Spinal cord (tissue), 10 donors: ENCODE results near the gene HLA-DRB1. TPM values are rescaled to one million over a fixed set of nuclear protein-coding genes. Genes with fewer than 3 reads are reported as not detected.
A peak's percentile ranks its signal among the peaks of the same experiment; 100 is the strongest.
"Not testable (repeated sequence)": the region's sequence is repeated elsewhere in the genome, so short reads cannot be mapped to it uniquely, and the experiment has no call there.

Source experiments
- DNase-seq, 6 donors: peaks; one replicate each; pipeline versions ENCODE4 v3.0.0 to v3.0.0-alpha.2; 2013 to 2015; ENCODE audit warnings: low spot score in 6 of 6, low read depth in 4 of 6
- H3K27ac ChIP-seq: one replicate; pipeline ENCODE4 v1.5.1; 2013; ENCODE audit warnings: low read depth, low read length, control low read depth
- H3K27me3 ChIP-seq: one replicate; pipeline ENCODE4 v1.6.1; 2013; ENCODE audit warnings: low read length; ENCODE audit not compliant: control insufficient read depth, insufficient read depth
- H3K36me3 ChIP-seq: one replicate; pipeline ENCODE4 v1.6.1; 2013; ENCODE audit warnings: low read length; ENCODE audit not compliant: control insufficient read depth, insufficient read depth
- H3K4me1 ChIP-seq: one replicate; pipeline ENCODE4 v1.6.1; 2013; ENCODE audit warnings: low read length; ENCODE audit not compliant: control insufficient read depth, insufficient read depth
- H3K4me3 ChIP-seq: one replicate; pipeline ENCODE4 v1.5.1; 2013; ENCODE audit warnings: low read depth, low read length, control low read depth
- H3K9me3 ChIP-seq: one replicate; pipeline ENCODE4 v1.6.1; 2013; ENCODE audit warnings: low read length; ENCODE audit not compliant: control insufficient read depth, insufficient read depth
- WGBS: methylation state at CpG from one replicate; pipeline ENCODE4 v1.1.5; 2013; ENCODE audit warnings: missing lambda C conversion rate; ENCODE audit not compliant: insufficient coverage; 5-methylcytosine and 5-hydroxymethylcytosine counted together
- polyA plus RNA-seq, 2 donors: library from polyadenylated mRNA; unstranded; fragments of 120-200 nt; gene quantifications; one replicate each; pipeline ENCODE4 v1.2.1, GENCODE V29; 2013; ENCODE audit not compliant: insufficient read length in 2 of 2
- total RNA-seq, 2 donors: library from RNA; depleted of rRNA in 1 of 2; stranded (reverse); fragments of 120-200 nt in 1 of 2; fragments of >200 nt in 1 of 2; gene quantifications; one replicate each; pipeline versions ENCODE4 v1.2.3 to v1.2.4, GENCODE V29; 2013 to 2014
- donor health status: healthy.

Gene HLA-DRB1
- total and polyA plus RNA-seq, 4 donors = 3.1 to 61.3 (median 10.2) TPM

GRCh38 chr6:32590713-32591112 lies 1.1 kb upstream of the HLA-DRB1 start:
- not testable (repeated sequence) for H3K27me3 ChIP-seq, H3K4me1 ChIP-seq, H3K27ac ChIP-seq, H3K36me3 ChIP-seq, H3K4me3 ChIP-seq, DNase-seq, H3K9me3 ChIP-seq
- WGBS = no CpG with 5 or more reads among the region's 10 CpGs

DNA sequence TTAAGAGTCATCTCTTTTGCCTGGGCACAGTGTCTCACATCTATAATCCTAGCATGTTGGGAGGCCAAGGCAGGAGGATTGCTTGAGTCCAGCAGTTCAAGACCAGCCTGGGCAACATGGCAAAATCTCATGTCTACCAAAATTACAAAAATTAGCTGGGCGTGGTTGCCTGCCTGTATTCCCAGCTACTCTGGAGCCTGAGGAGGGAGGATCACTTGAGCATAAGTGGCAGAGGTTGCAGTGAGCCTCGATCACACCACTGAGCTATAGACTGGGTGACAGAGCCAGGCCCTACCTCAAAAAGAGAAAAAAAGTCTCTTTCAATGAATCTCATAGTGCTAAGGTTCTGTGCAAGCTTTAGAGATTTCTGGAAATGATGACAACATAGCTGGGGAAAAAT lies 1.5 kb downstream of the HLA-DRB1 start:
- DNase-seq = no peak
- Histone ChIP-seq H3K27ac (no peak overlapping the region), H3K4me1 (no peaks in the 10 kb centered on the region), H3K4me3 (no peak overlapping the region), H3K27me3 (peaks cover 2% of the 10 kb centered on the region), H3K9me3 (no peaks in the 10 kb centered on the region), H3K36me3 (no peaks in the 10 kb centered on the region)
- no CpG with 5 or more reads among the region's 2 CpGs for WGBS

- H3K27ac ChIP-seq = no peak overlapping the region
- DNase-seq = no peak
- 0% methylated on average over 1 of the region's 2 CpGs for WGBS
- no peaks in the 10 kb centered on the region for H3K36me3 ChIP-seq
- H3K9me3 ChIP-seq = no peaks in the 10 kb centered on the region
- peak overlapping the region; percentile 32 for H3K4me3 ChIP-seq
- H3K4me1 ChIP-seq = no peaks in the 10 kb centered on the region
- peaks cover 4% of the 10 kb centered on the region for H3K27me3 ChIP-seq
These were observed 6.1 kb downstream of the HLA-DRB1 start for GRCh38 chr6:32583527-32583898.

GRCh38 chr6:32581315-32582095 lies 8.1 kb downstream of the HLA-DRB1 start:
- DNase-seq = no peak
- Histone ChIP-seq H3K9me3 (no peaks in the 10 kb centered on the region), H3K36me3 (no peaks in the 10 kb centered on the region), H3K27ac (no peak overlapping the region), H3K4me3 (no peak overlapping the region), H3K4me1 (no peaks in the 10 kb centered on the region), H3K27me3 (peaks cover 4% of the 10 kb centered on the region)
- 80% methylated on average over 1 of the region's 8 CpGs for WGBS

DNA sequence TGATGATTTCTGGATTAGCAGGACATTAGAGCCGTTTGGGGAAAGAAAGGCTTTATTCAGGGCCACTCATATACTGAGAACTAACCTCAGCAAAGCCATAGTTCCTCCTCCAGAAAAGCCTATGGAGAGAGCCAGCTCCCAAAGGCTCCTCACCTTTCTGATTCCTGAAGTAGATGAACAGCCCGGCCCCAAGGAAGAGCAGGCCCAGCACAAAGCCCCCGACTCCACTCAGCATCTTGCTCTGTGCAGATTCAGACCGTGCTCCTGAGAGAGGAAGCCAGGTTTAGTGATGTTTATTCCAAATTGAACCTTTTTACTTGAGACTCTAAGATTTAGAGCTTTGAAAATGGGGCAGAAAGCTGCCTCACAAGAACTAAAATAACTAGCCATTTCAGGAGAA lies 9.1 kb downstream of the HLA-DRB1 start:
- Histone ChIP-seq H3K36me3 (no peaks in the 10 kb centered on the region), H3K4me3 (no peak overlapping the region)
- 54% methylated on average over 2 of the region's 4 CpGs for WGBS

GRCh38 chr6:32578962-32579361 lies 10.7 kb downstream of the HLA-DRB1 start:
- no peaks in the 10 kb centered on the region for H3K9me3 ChIP-seq
- DNase-seq = no peak
- H3K4me1 ChIP-seq = no peaks in the 10 kb centered on the region
- H3K36me3 ChIP-seq = no peaks in the 10 kb centered on the region
- 0% methylated on average over 2 of the region's 3 CpGs for WGBS
- H3K4me3 ChIP-seq = no peak overlapping the region
- H3K27me3 ChIP-seq = peaks cover 2% of the 10 kb centered on the region
- no peak overlapping the region for H3K27ac ChIP-seq

More for the DNA sequence above, 9.1 kb downstream of the HLA-DRB1 start:
- H3K9me3 ChIP-seq = no peaks in the 10 kb centered on the region
- H3K27ac ChIP-seq = no peak overlapping the region
- peaks cover 4% of the 10 kb centered on the region for H3K27me3 ChIP-seq
- DNase-seq = no peak
- no peaks in the 10 kb centered on the region for H3K4me1 ChIP-seq

DNA sequence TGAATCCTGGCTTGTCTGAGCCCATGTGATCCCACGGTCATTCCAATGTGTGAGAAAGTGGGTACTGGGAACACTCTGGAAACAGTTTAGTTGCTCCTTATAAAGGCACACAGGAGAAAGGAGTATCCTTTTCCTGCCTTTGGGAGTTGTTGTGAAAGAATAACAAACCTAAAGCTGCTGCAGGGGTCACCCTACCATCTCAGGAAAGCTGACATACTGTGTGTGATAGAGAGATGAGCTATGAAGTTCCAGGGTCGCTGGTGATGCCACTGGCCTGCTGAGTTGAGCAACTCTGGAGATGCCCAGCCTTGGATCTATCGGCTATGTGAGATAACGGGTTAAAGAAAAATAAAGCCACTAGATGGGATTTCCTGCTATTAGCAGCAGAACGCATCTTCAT lies 12.2 kb downstream of the HLA-DRB1 start:
- not testable (repeated sequence) for H3K4me1 ChIP-seq, H3K9me3 ChIP-seq, H3K27me3 ChIP-seq, H3K36me3 ChIP-seq, H3K4me3 ChIP-seq, DNase-seq, H3K27ac ChIP-seq
- WGBS = 40% methylated on average over 1 of the region's 5 CpGs

DNA sequence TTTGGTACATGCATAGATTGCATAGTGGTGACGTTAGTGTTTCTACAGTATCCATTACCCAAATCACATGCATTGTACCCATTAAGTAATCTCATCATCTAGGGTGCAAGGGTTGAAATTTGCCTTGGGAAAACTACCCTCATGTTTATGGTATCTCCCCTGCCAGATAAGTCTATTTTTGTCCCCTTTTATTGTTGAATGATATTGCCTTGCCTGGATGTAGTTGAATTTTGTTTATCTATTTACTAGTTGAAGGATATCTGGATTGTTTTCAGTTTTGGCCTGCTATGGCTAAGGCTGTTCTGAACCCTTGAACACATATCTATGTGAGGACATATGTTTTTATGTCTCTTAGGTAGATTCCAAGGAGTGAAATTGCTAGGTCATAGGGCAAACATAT lies 13.4 kb downstream of the HLA-DRB1 start:
- Histone ChIP-seq H3K36me3 (no peaks in the 10 kb centered on the region), H3K9me3 (no peaks in the 10 kb centered on the region), H3K27ac (no peak overlapping the region), H3K4me1 (no peaks in the 10 kb centered on the region), H3K4me3 (no peak overlapping the region), H3K27me3 (no peaks in the 10 kb centered on the region)
- no CpG with 5 or more reads among the region's 1 CpG for WGBS
- no peak for DNase-seq

DNA sequence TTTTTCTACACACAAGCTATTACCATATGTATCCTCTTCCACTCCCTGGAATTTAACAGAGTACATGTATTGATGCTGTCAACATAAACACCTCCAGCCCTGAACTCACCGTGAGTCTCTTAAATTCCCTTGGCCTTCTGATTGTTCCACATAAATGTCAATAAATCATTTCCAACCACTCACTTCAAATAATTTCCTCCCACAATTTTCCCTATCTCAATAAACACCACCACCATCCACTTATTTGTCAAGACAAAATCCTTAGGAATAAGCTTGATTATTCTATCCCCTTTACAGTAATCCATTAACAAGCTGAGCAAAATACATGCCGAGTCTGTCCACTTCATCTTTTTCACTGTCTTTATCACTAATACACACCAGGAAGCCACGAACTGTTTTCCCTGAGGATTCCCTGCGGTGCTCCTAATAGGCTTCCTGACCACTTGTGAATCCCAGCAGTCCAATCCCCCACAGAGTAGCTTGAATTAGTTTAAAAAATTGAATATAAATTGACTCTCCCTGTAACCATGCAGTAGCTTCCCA lies 19.2 kb downstream of the HLA-DRB1 start:
- Histone ChIP-seq H3K9me3 (no peaks in the 10 kb centered on the region), H3K4me3 (no peak overlapping the region), H3K4me1 (no peaks in the 10 kb centered on the region), H3K27me3 (no peaks in the 10 kb centered on the region), H3K27ac (no peak overlapping the region), H3K36me3 (no peaks in the 10 kb centered on the region)
- no peak for DNase-seq
- no CpG with 5 or more reads among the region's 4 CpGs for WGBS

- Histone ChIP-seq H3K36me3 (no peaks in the 10 kb centered on the region), H3K27me3 (no peaks in the 10 kb centered on the region), H3K27ac (no peak overlapping the region), H3K4me3 (no peak overlapping the region), H3K4me1 (no peaks in the 10 kb centered on the region), H3K9me3 (no peaks in the 10 kb centered on the region)
- DNase-seq = no peak
- WGBS = no CpG with 5 or more reads among the region's 6 CpGs
These were observed 21.1 kb downstream of the HLA-DRB1 start for GRCh38 chr6:32568561-32568960.
